Adrenal gland (tissue), 12 donors: ENCODE measurements around the gene AGMAT. TPM values are rescaled to one million over a fixed set of nuclear protein-coding genes. Genes with fewer than 3 reads are reported as not detected.
"Not testable (repeated sequence)": the region's sequence is repeated elsewhere in the genome, so short reads cannot be mapped to it uniquely, and the experiment has no call there.

Experiments
- DNase-seq, 7 donors: peaks; one replicate each; pipeline ENCODE4 v3.0.0-alpha.2; 2019 to 2020
- H3K27ac ChIP-seq, 5 donors: fragments of 200-600 bp; sonication (generic) in 4 of 5; 1 replicate in 3 of 5; 2 replicates in 2 of 5; pipeline versions ENCODE4 v1.5.1 to v1.8.0; 2016 to 2020; ENCODE audit warnings: mild to moderate bottlenecking in 1 of 5
- H3K27me3 ChIP-seq: fragments of 200-600 bp; 2 replicates; pipeline ENCODE4 v1.8.0; 2021
- H3K36me3 ChIP-seq, 2 donors: fragments of 200-600 bp; replicated peaks in 1 of 2; 1 replicate in 1 of 2; 2 replicates in 1 of 2; pipeline versions ENCODE4 v1.5.1 to v1.8.0; 2018 to 2022
- H3K4me1 ChIP-seq, 2 donors: fragments of 200-600 bp; replicated peaks in 1 of 2; 1 replicate in 1 of 2; 2 replicates in 1 of 2; pipeline versions ENCODE4 v1.5.1 to v1.8.0; 2018 to 2021
- H3K4me3 ChIP-seq, 4 donors: fragments of 200-600 bp; sonication (generic) in 3 of 4; one replicate each; pipeline ENCODE4 v1.5.1; 2016 to 2018
- H3K9me3 ChIP-seq, 3 donors: fragments of 200-600 bp; sonication (generic) in 1 of 3; replicated peaks in 1 of 3; 1 replicate in 2 of 3; 2 replicates in 1 of 3; pipeline versions ENCODE4 v1.5.1 to v1.8.0; 2016 to 2021
- POLR2A ChIP-seq, 2 donors: fragments of 450-650 bp; IDR thresholded peaks; one replicate each; pipeline ENCODE4 v1.6.1; 2017; ENCODE audit warnings: antibody characterized with exemption in 2 of 2, mild to moderate bottlenecking in 2 of 2, moderate library complexity in 1 of 2
- WGBS, 4 donors: extraction: QIAGEN DNeasy Blood & Tissue Kit in 2 of 4; methylation state at CpG; one replicate each; pipeline versions ENCODE4 v1.1.5 to v1.1.7; 2013 to 2017; 5-methylcytosine and 5-hydroxymethylcytosine counted together
- intact Hi-C, 2 donors: fragments of 100-400 bp; cut with DNase I; formaldehyde crosslinking; loops; one replicate each; pipeline versions ENCODE4 v1.14.1 to v1.15.0; 2022 to 2023
- polyA plus RNA-seq, 3 donors: library from polyadenylated mRNA; stranded (reverse); fragments of 200-250 nt in 2 of 3; fragments of 350-450 nt in 1 of 3; fragmentation: Illumina TruSeq in 1 of 3; extraction: RNeasy Lipid Tissue Mini Kit (QIAGEN cat#74804) in 1 of 3; gene quantifications; one replicate each; pipeline ENCODE4 v1.2.3, GENCODE V29; 2013 to 2014
- total RNA-seq, 9 donors: library from RNA; depleted of rRNA in 4 of 9; stranded (reverse); fragments of >200 nt in 4 of 9; fragments of 120-200 nt in 1 of 9; fragmentation: NEBNext Ultra II Directional in 1 of 9; extraction: Animal tissue kit (Norgen Biotek cat#: 25700) in 1 of 9; gene quantifications; one replicate each; pipeline versions ENCODE4 v1.1.0 to v1.2.4, GENCODE V29; 2013 to 2023
- TF ChIP-seq, protein P1 (sequence below), 6 experiments: fragments of 450-650 bp in 4 of 6; fragments of 200-600 bp in 2 of 6; sonication (generic) in 1 of 6; IDR thresholded peaks; 1 replicate in 5 of 6; 2 replicates in 1 of 6; pipeline versions ENCODE4 v1.5.1 to v1.8.0; 2016 to 2021; ENCODE audit warnings: antibody characterized with exemption in 6 of 6, mild to moderate bottlenecking in 2 of 6, moderate library complexity in 1 of 6
- donor health status: healthy with polysubstance abuse.
- donor health status: Bipolar disorder and iron deficiency.
- donor health status: DM: yes; HTN: yes; CAD: no.
- donor health status: DM: no; HTN: no; CAD: no.
- donor health status: DM: no; HTN: no; CAD: no.
- donor health status: DM: yes; HTN: yes; CAD: no.

AGMAT gene
- total and polyA plus RNA-seq, 12 donors, result 0.16 to 15.0 (median 1.5) TPM

DNA sequence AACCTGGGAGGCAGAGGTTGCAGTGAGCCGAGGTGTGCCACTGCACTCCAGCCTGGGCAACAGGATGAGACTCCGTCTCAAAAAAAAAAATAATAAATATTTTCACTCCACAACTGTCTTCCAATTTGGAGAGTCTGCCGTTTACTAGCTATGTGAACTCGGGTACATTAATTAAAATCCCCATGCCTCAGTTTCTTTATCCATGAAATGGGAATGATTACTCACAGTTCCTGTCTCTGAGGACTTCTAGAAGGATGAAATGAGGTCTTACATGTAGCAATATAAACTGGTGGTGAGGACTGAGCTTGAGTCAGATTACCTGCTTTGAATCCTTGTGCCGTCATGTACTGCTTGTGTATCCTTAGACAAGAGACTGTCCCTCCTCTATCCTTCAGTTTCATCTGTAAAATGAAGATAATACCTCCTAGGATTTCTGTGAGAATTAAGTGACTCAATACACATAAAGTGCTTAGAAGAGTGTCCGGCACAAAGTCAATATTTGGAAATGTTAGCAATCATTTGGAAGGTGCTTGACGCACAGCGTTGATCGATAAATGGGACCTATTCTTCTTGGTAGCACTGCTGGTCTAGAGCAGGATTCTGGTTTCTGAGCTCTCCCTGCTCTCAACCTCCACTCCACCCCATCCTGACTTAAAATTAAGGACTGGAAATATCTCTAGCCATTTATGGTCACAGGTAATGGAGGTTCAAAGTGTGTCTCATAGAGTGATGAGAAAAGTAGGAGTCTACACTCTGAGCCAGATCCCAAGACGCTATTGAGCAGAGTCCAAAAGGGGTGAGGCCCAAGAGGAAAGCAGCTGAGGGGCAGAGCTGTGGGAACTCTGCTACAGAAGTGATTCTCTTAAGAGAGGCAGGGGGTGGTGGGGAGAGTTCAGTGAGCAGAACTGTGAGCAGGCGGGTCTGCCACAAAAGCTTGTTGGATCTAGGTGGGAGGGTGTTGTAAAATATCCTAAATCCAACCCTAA lies 20.8 kb upstream of the AGMAT start:
- no peaks in the 10 kb centered on the region for H3K36me3 ChIP-seq
- WGBS, 4 donors, result 90 to 94% (median 92%) methylated on average over 11 of the region's 11 CpGs
- no peaks in the 10 kb centered on the region for H3K9me3 ChIP-seq
- H3K4me3 ChIP-seq, result no peak overlapping the region
- peaks cover 3 to 13% of the 10 kb centered on the region in 2 donors for H3K4me1 ChIP-seq
- H3K27ac ChIP-seq, result no peak overlapping the region
- TF ChIP-seq, protein P1, sequence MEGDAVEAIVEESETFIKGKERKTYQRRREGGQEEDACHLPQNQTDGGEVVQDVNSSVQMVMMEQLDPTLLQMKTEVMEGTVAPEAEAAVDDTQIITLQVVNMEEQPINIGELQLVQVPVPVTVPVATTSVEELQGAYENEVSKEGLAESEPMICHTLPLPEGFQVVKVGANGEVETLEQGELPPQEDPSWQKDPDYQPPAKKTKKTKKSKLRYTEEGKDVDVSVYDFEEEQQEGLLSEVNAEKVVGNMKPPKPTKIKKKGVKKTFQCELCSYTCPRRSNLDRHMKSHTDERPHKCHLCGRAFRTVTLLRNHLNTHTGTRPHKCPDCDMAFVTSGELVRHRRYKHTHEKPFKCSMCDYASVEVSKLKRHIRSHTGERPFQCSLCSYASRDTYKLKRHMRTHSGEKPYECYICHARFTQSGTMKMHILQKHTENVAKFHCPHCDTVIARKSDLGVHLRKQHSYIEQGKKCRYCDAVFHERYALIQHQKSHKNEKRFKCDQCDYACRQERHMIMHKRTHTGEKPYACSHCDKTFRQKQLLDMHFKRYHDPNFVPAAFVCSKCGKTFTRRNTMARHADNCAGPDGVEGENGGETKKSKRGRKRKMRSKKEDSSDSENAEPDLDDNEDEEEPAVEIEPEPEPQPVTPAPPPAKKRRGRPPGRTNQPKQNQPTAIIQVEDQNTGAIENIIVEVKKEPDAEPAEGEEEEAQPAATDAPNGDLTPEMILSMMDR (IDR thresholded peaks at IDR 0.05), result no peak
- no peak for TF ChIP-seq POLR2A (IDR thresholded peaks at IDR 0.05)
- no peaks in the 10 kb centered on the region for H3K27me3 ChIP-seq
- DNase-seq, result no peak
- intact Hi-C loops, result no loop called here

DNA sequence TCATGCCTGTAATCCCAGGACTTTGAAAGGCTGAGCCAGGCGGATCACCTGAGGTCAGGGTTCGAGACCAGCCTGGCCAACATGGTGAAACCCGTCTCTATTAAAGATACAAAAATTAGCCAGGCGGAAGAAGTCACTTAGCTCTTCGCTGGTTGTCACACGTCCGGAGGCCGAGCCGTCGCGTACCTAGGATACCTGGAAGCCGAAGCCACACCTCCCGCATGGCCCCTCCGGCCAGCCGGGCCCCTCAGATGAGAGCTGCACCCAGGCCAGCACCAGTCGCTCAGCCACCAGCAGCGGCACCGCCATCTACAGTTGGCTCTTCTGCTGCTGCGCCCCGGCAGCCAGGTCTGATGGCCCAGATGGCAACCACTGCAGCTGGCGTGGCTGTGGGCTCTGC lies 19.5 kb upstream of the AGMAT start:
- Histone ChIP-seq H3K4me1 (peaks cover 3 to 13% of the 10 kb centered on the region in 2 donors), H3K27ac (peak overlapping the region in 1 of 5 donors; percentile 84)
- H3K4me3 ChIP-seq, H3K9me3 ChIP-seq, intact Hi-C loops, H3K27me3 ChIP-seq, H3K36me3 ChIP-seq, DNase-seq: not testable (repeated sequence)
- 96 to 98% (median 97%) methylated on average over 12 to 21 of the region's 21 CpGs for WGBS, 4 donors

DNA sequence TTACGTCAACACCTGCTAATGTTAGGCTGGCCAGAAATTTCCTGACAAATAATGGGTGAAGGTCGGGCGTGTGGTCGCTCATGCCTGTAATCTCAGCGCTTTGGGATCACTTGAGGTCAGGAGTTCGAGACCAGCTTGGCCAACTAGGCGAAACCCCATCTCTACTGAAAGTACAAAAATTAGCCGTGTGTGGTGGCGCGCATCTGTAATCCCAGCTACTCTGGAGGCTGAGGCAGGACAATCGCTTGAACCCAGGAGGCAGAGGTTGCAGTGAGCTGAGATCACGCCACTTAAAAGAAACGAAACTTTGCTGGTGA lies 19.1 kb upstream of the AGMAT start:
- H3K27me3 ChIP-seq, DNase-seq, H3K36me3 ChIP-seq, H3K9me3 ChIP-seq, intact Hi-C loops: not testable (repeated sequence)
- Histone ChIP-seq H3K4me1 (peaks cover 3 to 13% of the 10 kb centered on the region in 2 donors), H3K27ac (peak overlapping the region; percentile 59 to 89 (median 84)), H3K4me3 (peak overlapping the region in 3 of 4 donors; percentile 9 to 75 (median 36))
- WGBS, 4 donors, result 59 to 74% (median 61%) methylated on average over 13 of the region's 13 CpGs

DNA sequence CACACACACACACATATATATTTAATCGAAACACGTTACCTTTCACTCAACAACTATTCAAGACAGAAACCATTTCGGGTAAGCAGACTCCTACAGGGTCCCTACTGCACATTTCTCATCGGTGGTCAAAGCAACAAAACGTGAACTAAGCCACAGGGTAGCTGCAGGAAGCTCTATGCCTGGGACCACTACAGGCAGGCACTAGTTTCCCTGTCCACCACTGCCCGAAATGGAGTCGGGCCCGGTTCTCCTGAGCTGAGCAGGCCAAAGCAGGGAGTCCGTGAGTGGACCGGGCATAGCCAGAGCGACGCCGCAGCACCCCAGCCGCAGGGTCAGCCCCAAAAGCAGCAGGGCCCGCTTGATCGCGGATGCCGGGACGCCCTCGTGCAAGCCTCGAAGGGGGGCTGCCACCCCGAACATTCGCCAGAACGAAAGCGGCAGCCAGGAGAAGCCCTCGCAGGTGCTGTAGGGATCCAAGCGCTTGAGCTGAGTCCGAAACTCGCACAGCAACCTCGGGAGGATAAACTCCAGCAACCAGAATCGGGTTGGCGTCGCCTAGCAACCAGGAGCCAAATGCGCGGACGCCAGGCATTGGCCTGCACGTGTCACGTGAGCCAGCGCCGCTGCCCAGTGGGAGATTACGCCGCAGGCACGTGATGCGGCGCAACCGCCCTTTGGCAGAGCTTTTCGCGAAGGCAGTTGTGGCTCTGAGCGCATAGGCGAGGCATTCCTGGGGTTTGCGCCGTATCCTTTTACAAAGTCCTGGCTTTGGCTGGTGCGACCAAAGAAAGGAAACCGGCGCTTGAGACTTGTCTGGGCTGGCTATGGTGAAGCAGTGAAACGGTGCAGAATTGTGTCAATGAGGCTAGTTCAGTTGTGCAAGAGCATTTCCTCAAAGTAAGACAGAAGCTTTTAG lies 18.5 kb upstream of the AGMAT start:
- peak; percentile 48 to 84 for TF ChIP-seq POLR2A (IDR thresholded peaks at IDR 0.05)
- TF ChIP-seq, protein P1 (IDR thresholded peaks at IDR 0.05), result no peak
- Histone ChIP-seq H3K27ac (peak overlapping the region; percentile 59 to 89 (median 84)), H3K36me3 (no peaks in the 10 kb centered on the region), H3K4me1 (peaks cover 5 to 13% of the 10 kb centered on the region in 2 donors), H3K4me3 (peak overlapping the region; percentile 36 to 86 (median 74)), H3K9me3 (no peaks in the 10 kb centered on the region), H3K27me3 (no peaks in the 10 kb centered on the region)
- DNase-seq, result peak; percentile 96 to 99 (median 98)
- WGBS, 4 donors, result 1 to 4% (median 1%) methylated on average over 8 to 56 of the region's 56 CpGs
- intact Hi-C loops, result no loop called here

DNA sequence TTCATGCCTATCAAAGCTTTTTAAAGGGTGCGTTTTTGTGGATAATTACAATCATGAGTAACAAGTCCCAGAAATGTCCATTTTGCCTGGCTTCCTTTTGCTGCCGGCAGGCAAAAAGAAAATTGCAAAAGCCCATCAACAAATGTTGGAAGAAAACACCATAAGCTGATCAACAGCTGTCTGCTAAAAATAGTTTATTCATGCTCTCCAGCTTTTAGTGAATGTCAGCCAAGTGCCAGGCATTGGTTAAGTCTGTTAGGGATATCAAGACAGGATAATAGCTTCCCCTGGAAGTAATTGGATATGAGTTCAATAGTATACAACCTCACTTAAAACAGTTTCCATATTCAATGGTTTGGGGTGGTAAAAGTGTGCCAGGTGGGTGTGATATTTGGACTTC lies 13.6 kb upstream of the AGMAT start:
- peaks cover 4 to 18% of the 10 kb centered on the region in 2 donors for H3K4me1 ChIP-seq
- H3K4me3 ChIP-seq, result no peak overlapping the region
- no peaks in the 10 kb centered on the region for H3K36me3 ChIP-seq
- TF ChIP-seq POLR2A (IDR thresholded peaks at IDR 0.05), result no peak
- TF ChIP-seq, protein P1 (IDR thresholded peaks at IDR 0.05), result no peak
- peak overlapping the region in 2 of 5 donors; percentile 19 to 29 for H3K27ac ChIP-seq
- intact Hi-C loops, result no loop called here
- no peaks in the 10 kb centered on the region for H3K27me3 ChIP-seq
- no peaks in the 10 kb centered on the region for H3K9me3 ChIP-seq
- no peak for DNase-seq
- WGBS, 4 donors, result 40 to 50% (median 43%) methylated on average over 2 of the region's 2 CpGs
